NOMO-1 (cell line): ENCODE measurements around the gene GJA1.

Source experiments
- DNase-seq, 2 experiments: peaks; one replicate each; lab custom pipeline; 2025; ENCODE audit not compliant: unreplicated experiment in 2 of 2; lab: John Stamatoyannopoulos, UW

The GJA1 gene

DNA sequence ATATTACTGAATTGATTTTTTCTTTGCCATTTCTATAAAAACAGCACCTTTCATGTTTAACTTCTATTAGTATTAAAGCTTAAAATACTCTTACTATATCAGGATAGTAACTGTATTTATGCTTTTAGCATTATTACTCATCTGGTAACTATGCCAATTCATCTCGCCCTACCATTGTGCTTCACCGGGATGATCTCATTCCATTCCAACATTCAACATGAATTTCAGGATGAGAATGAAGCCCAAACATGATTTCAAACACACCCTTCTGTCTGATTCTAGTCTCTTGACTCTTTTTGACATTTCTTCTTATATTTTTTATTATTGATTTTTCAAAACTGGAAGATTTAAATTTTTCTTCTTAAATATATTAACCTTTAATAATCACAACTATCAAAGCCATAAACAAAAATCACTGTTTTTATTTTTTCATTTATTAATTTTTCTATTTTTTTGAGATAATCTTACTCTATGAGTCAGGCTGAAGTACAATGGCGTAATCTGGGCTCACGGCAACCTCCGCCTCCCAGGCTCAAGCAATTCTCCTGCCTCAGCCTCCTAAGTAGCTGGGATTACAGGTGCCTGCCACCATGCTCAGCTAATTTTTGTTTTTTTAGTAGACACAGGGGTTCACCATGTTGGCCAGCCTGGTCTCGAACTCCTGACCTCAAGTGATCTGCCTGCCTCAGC lies 46.7 kb downstream of the GJA1 start:
- no peak for DNase-seq

GRCh38 chr6:121482751-121483150 lies 47.3 kb downstream of the GJA1 start:
- DNase-seq: no peak

DNA sequence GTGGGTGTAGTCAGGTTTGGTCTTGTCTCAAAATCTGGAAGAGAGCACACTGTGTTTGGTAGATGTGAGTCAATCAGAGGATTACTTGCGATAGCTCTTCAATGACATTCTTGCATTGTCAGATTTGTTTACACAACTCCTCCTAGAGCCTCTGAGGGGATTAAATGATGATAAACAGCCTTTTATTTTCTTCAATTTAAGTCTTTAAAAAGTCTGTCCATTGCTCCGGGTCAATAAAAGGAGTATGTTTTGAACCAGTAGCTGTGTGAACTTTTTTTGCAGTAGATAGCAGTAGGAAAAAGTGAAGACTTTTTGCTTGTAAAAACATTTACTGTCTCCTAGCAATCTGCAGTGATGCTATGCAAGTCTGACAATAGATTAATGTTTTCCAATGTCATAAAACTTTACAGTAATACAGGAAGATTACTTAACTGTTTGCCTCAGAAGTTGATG lies 49.9 kb downstream of the GJA1 start:
- DNase-seq: no peak

DNA sequence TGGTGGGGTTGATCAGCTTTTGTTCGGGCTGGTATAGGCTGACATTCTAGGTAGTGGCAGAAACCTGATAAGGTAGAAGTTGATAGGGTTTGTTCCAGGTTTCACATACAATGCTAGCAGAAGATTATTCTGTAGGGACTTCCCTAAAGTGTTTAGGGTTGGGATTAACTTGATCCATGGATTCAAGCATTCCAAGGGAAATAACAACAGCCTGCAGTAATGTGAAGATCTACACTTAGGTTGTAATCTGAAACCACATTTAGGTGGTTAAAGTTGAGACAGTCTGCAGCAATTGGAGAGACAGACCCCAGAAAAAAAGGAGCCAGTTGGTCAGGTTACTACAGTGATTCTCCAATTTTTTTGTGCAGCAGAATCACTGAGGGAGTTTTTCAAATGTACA lies 56.1 kb downstream of the GJA1 start:
- DNase-seq: no peak

GRCh38 chr6:121492536-121492935 lies 57.1 kb downstream of the GJA1 start:
- no peak for DNase-seq

GRCh38 chr6:121497970-121498375 lies 62.5 kb downstream of the GJA1 start:
- no peak for DNase-seq

DNA sequence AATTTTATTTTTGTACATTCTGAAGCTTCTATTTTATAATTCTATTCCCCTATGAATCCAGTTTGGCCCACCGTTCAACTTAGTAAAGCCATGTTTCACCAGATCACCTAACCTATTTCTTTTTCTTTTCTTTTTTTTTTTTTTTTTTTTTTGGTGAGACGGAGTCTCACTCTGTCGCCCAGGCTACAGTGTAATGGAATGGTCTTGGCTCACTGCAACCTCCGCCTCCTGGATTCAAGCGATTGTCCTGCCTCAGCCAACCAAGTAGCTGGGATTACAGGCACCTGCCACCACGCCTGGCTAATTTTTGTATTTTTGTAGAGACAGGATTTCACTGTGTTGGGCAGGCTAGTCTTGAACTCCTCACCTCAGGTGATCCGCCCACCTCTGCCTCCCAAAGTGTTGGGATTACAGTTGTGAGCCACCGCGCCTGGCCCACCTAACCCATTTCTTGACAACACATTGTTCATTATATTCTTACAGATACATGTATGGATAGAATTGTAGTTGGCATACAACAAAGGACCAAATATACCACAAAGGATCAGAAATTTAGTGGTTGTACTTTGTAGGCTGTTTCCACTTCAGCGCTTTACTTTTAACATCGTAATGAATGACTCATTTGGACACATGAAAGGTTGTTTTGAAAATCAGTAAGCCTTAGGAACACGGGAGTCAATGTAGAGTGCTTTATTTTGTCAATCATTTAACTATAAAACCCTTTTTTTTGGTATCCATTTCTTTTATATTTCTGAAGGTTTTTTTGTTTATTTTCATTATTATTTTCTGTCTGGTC lies 63.2 kb downstream of the GJA1 start:
- DNase-seq: no peak
